ENCODE data around the gene BTLA. TPM values are rescaled to one million over a fixed set of nuclear protein-coding genes. Genes with fewer than 3 reads are reported as not detected.
"Not testable (repeated sequence)": the region's sequence is repeated elsewhere in the genome, so short reads cannot be mapped to it uniquely, and the experiment has no call there.

BTLA gene
- total RNA-seq, 1 experiment from 2014 or later: not detected

GRCh38 chr3:112456147-112456546 lies 43.1 kb downstream of the BTLA start:
- no peak for DNase-seq (ENCODE audit: extremely low read depth, low read depth)

GRCh38 chr3:112448939-112449338 lies 50.3 kb downstream of the BTLA start:
- DNase-seq (ENCODE audit: extremely low read depth, low read depth): no peak

GRCh38 chr3:112446343-112446742 lies 52.9 kb downstream of the BTLA start:
- DNase-seq (ENCODE audit: extremely low read depth, low read depth): no peak

GRCh38 chr3:112445839-112446238 lies 53.4 kb downstream of the BTLA start:
- no peak for DNase-seq (ENCODE audit: extremely low read depth, low read depth)

GRCh38 chr3:112437146-112438022 lies 61.9 kb downstream of the BTLA start:
- no peak for DNase-seq (ENCODE audit: extremely low read depth, low read depth)

GRCh38 chr3:112429960-112430359 lies 69.3 kb downstream of the BTLA start:
- no peak for DNase-seq (ENCODE audit: extremely low read depth, low read depth)

- no peak for DNase-seq (ENCODE audit: extremely low read depth, low read depth)
Measured at GRCh38 chr3:112427123-112427522, 72.1 kb downstream of the BTLA start.

- no peak for DNase-seq (ENCODE audit: extremely low read depth, low read depth)
Measured at GRCh38 chr3:112425858-112426750, 73.2 kb downstream of the BTLA start.

- DNase-seq (ENCODE audit: extremely low read depth, low read depth): no peak
Measured at GRCh38 chr3:112425382-112425781, 73.9 kb downstream of the BTLA start.

- DNase-seq (ENCODE audit: extremely low read depth, low read depth): no peak
Measured at GRCh38 chr3:112424394-112424793, 74.9 kb downstream of the BTLA start.

GRCh38 chr3:112422921-112423320 lies 76.4 kb downstream of the BTLA start:
- DNase-seq (ENCODE audit: extremely low read depth, low read depth): not testable (repeated sequence)

- not testable (repeated sequence) for DNase-seq (ENCODE audit: extremely low read depth, low read depth)
Measured at GRCh38 chr3:112418526-112418925, 80.7 kb downstream of the BTLA start.

- no peak for DNase-seq (ENCODE audit: extremely low read depth, low read depth)
Measured at GRCh38 chr3:112417696-112418318, 81.5 kb downstream of the BTLA start.

- no peak for DNase-seq (ENCODE audit: extremely low read depth, low read depth)
Measured at GRCh38 chr3:112416391-112417212, 82.7 kb downstream of the BTLA start.

- DNase-seq (ENCODE audit: extremely low read depth, low read depth): no peak
Measured at GRCh38 chr3:112415390-112415789, 83.9 kb downstream of the BTLA start.

Other genes with a start within 250 kb of the BTLA start
- not detected in 2 replicates for gene SLC9C1, start 205.3 kb downstream of the BTLA start, total RNA-seq (2014; rRNA removed; shearing (Covaris generic))
- not detected in 2 replicates for gene CD200, start 166.3 kb downstream of the BTLA start, total RNA-seq (2014; rRNA removed; shearing (Covaris generic))
- 42.6 and 47.7 TPM in 2 replicates for gene ATG3, start 62.5 kb upstream of the BTLA start, total RNA-seq (2014; rRNA removed; shearing (Covaris generic))
- gene SLC35A5, start 62.6 kb upstream of the BTLA start, total RNA-seq (2014; rRNA removed; shearing (Covaris generic)): 23.9 and 36.5 TPM in 2 replicates
- 6.4 and 12.3 TPM in 2 replicates for gene CCDC80, start 141.7 kb upstream of the BTLA start, total RNA-seq (2014; rRNA removed; shearing (Covaris generic))